SK-N-SH (cell line): ENCODE measurements around the gene STK36.

ENCODE experiments used
- CTCF ChIP-seq: fragments of 200-600 bp; sonication (generic); IDR thresholded peaks from 2 replicates; pipeline ENCODE4 v1.6.1; 2017; ENCODE audit warnings: antibody characterized with exemption, mild to moderate bottlenecking, moderate library complexity
- EP300 ChIP-seq, 2 experiments: IDR thresholded peaks; 2 replicates each; pipeline versions ENCODE4 v1.4.0 to v1.6.1; 2012; ENCODE audit warnings: borderline replicate concordance in 1 of 2, low read depth in 1 of 2, low read length in 1 of 2
- EZH2phosphoT487 ChIP-seq: fragments of 200-600 bp; sonication (generic); IDR thresholded peaks from 2 replicates; pipeline ENCODE4 v1.6.1; 2017; ENCODE audit warnings: low read depth, mixed run types, mild to moderate bottlenecking, antibody characterized with exemption, moderate library complexity, borderline replicate concordance
- MAX ChIP-seq: IDR thresholded peaks from 2 replicates; pipeline ENCODE4 v1.4.0; 2012; ENCODE audit warnings: low read depth
- NFIC ChIP-seq: IDR thresholded peaks from 2 replicates; pipeline ENCODE4 v1.4.0; 2012; ENCODE audit warnings: borderline replicate concordance
- PBX3 ChIP-seq: IDR thresholded peaks from 2 replicates; pipeline ENCODE4; 2012
- POLR2AphosphoS5 ChIP-seq: IDR thresholded peaks from 2 replicates; pipeline ENCODE4 v1.6.1; 2012; ENCODE audit warnings: low read depth, low read length
- RAD21 ChIP-seq: IDR thresholded peaks from 2 replicates; pipeline ENCODE4 v1.6.1; 2012; ENCODE audit warnings: mild to moderate bottlenecking, low read length
- RCOR1 ChIP-seq: fragments of 150-350 bp; IDR thresholded peaks from 2 replicates; pipeline ENCODE4 v1.6.1; 2017; ENCODE audit warnings: antibody characterized with exemption, low read length
- SIN3A ChIP-seq: IDR thresholded peaks from 2 replicates; pipeline ENCODE4 v1.6.1; 2012; ENCODE audit warnings: low read depth, mild to moderate bottlenecking, low read length, moderate library complexity, borderline replicate concordance
- TCF12 ChIP-seq: IDR thresholded peaks from 2 replicates; pipeline ENCODE4 v1.4.0; 2012

- TF ChIP-seq EZH2phosphoT487 (no peak), CTCF (no peak), POLR2AphosphoS5 (no peak), RAD21 (no peak), PBX3 (no peak), NFIC (no peak), TCF12 (no peak), SIN3A (no peak), MAX (no peak), EP300 (IDR thresholded peaks at IDR 0.05; ENCODE audit: borderline replicate concordance in 1 of 2, low read depth in 1 of 2, low read length in 1 of 2) (no peak), RCOR1 (no peak)
Observed at GRCh38 chr2:218733171-218734021, 61.5 kb downstream of the STK36 start.
